WI38 (cell line): ENCODE results near the gene HERC4.
"Not testable (repeated sequence)": the region's sequence is repeated elsewhere in the genome, so short reads cannot be mapped to it uniquely, and the experiment has no call there.

Source experiments
- H3K4me3 ChIP-seq: 2 replicates; pipeline ENCODE4 v1.5.1; 2011; ENCODE audit warnings: low read depth, mild to moderate bottlenecking, control low read depth, low read length
- CTCF ChIP-seq: IDR thresholded peaks from 2 replicates; pipeline ENCODE4 v1.5.1; 2012; ENCODE audit warnings: low read depth, mild to moderate bottlenecking, control low read depth, low read length

The HERC4 gene

DNA sequence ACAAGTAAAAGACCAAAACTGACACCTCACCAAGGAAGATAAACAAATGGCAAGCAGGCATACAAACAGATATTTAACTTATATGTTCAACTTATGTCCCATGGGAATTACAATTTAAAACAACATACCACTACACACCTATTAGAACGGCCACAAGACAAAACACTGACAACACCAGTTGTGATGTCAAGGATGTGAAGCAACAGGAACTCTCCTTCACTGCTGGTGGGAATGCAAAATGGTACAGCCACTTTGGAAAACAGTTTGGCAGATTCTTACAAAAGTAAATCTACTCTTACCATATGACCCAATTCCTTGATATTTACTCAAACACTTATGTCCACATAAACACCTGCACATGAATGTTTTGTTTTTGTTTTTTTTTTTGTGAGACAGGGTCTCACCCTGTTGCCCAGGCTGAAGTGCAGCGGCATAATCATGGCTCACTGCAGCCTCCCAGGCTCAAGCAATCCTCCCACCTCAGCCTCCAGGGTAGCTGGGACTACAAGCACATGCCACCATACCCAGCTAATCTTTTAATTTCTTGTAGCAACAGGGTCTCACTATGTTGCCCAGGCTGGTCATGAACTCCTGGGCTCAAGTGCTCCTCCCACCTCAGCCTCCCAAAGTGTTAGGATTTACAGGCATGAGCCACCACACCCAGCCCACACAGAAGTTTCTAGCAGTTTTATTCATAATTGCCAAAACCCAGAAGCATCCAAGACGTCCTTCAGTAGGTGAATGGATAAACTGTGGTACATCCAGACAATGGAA, 27.3 kb downstream of the HERC4 start:
- TF ChIP-seq CTCF: no peak
- no peak overlapping the region for H3K4me3 ChIP-seq

GRCh38 chr10:68047122-68047521, 28.0 kb downstream of the HERC4 start:
- TF ChIP-seq CTCF: no peak
- H3K4me3 ChIP-seq: no peak overlapping the region

GRCh38 chr10:68046642-68047041, 28.4 kb downstream of the HERC4 start:
- no peak for TF ChIP-seq CTCF
- no peak overlapping the region for H3K4me3 ChIP-seq

GRCh38 chr10:68043030-68043429, 32.1 kb downstream of the HERC4 start:
- no peak for TF ChIP-seq CTCF
- no peak overlapping the region for H3K4me3 ChIP-seq

GRCh38 chr10:68032113-68032512, 43.0 kb downstream of the HERC4 start:
- no peak for TF ChIP-seq CTCF
- H3K4me3 ChIP-seq: no peak overlapping the region

- H3K4me3 ChIP-seq: no peak overlapping the region
- TF ChIP-seq CTCF: no peak
Measured at GRCh38 chr10:68027429-68027828, 47.7 kb downstream of the HERC4 start.

- TF ChIP-seq CTCF: no peak
Measured at GRCh38 chr10:68023292-68023691, 51.8 kb downstream of the HERC4 start.

DNA sequence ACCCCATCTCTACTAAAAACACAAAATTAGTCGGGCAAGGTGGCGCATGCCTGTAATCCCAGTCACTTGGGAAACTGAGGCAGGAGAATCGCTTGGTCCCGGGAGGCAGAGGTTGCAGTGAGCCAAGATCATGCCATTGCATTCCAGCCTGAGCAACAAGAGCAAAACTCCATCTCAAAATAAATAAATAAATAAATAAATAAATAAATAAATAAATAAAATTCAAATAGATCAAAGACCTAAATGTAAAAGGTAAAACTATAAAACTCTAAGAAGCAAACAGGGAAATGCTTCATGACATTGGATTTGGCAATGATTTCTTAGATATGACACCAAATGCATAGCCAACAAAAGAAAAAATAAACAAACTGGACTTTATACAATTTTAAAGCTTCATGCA, 52.8 kb downstream of the HERC4 start:
- H3K4me3 ChIP-seq: not testable (repeated sequence)

More at GRCh38 chr10:68023292-68023691, 51.8 kb downstream of the HERC4 start:
- no peak overlapping the region for H3K4me3 ChIP-seq

- H3K4me3 ChIP-seq: not testable (repeated sequence)
Measured at GRCh38 chr10:68016519-68016918, 58.6 kb downstream of the HERC4 start.
